Activated CD4-positive, alpha-beta T cell treated with anti-CD3 and anti-CD28 coated beads, Interleukin-2, Interleukin-6, amounts not matched to agents 100 ng/mL and 50 ng/mL, durations not matched to agents 16 hours and 8 hours (primary cell): Measurements from ENCODE around the gene EEF1AKMT3.

ENCODE experiments used
- DNase-seq: peaks from one replicate; pipeline ENCODE4 v3.0.0-alpha.2; 2020

The EEF1AKMT3 gene

DNA sequence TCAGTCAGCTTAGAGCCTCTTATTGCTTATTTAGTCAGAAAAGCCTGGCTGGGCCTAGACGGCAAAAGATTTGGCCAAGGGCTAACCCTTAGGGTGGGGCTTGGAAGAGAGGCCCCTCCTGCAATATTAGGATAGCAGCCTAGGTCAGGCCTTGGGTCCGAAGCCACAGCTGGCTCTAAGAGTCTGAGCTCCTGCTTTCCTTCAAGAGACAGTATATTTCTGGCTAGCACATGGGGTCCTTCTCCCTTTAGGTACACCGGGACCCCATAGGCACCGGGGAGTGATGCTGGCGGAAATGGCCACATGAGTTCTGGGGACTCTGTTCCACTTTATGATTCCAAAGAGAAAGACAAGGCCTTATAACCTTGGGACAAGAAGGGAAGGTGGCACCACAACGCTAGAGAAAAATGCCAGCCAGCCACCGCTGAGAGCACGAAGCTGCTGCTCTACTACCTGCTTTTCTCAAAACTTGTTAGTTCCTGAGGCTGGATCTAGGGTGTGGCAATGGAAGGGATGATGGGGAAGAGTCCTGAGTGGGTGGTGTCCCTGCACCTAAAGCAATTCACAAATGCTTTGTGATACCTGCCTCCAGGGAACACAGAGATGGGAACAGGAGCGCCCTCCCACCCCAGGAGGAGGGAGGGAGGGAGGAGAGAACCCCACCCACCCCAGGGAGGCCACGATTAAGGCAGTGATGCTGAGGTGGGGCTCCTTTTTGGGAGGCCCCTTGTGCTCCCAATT, 49.2 kb downstream of the EEF1AKMT3 start:
- DNase-seq = no peak

GRCh38 chr12:57822392-57823130, 50.1 kb downstream of the EEF1AKMT3 start:
- no peak for DNase-seq

GRCh38 chr12:57823131-57823907, 50.9 kb downstream of the EEF1AKMT3 start:
- no peak for DNase-seq

GRCh38 chr12:57823908-57824640, 51.7 kb downstream of the EEF1AKMT3 start:
- DNase-seq = no peak

DNA sequence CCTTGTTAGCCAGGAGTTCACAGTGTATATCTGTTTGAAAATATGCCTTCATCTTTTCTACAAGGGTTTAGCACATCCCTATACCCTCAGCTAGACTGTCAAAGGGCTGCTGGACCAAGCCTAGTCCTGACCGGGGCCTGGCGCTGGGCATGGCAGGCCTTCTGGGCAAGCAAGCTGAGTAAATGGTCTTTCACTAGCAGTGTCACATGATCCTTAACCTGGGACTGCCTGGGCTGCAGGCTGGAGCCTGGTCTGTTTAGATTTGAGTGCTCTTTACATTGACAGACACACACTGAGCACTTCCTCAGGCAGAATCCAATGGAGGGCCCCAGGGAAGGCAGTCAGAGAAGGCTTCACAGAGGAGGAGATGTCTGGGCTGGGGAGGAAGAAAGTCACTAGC, 53.0 kb downstream of the EEF1AKMT3 start:
- no peak for DNase-seq

DNA sequence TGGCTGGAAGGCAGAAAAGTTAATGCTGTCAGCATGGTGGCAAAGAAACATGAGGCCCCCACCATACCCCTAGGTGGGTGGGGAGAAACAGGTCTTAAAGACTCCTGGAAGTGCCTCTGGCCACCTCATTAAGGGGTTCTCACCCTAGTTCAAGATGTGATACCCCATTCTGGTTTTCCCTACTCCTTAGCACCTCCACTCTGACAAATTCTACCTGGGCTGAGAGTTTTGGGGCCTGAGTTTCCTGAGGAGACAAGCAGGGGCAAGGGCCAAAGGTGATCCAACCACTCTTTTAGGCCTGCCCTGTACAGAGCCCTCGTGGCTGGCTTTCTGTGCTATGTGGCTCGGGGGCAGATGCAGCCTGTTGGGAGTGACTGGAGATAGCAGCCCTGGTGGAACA, 54.0 kb downstream of the EEF1AKMT3 start:
- DNase-seq = no peak

DNA sequence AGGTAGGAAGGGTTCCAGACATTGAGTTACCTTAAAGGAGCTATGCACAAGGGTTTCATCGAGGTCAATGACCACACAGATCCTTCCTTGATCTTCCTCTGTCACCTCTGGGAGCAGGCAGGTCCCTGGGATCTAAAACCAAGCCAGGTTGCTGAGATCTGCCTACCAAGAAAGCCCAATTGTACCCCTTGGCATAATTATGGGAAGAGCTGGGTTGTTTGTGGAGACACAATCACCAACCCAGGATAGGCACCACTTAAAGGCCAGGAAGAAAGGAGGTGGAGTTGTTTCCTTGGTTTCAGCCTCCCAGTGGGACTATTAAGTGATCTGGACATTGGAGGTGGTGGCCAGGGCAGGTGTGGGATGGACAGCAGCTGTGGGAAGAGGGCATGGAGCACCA, 54.6 kb downstream of the EEF1AKMT3 start:
- no peak for DNase-seq

- no peak for DNase-seq
Observed at GRCh38 chr12:57829025-57829777, 56.8 kb downstream of the EEF1AKMT3 start.

- no peak for DNase-seq
Observed at GRCh38 chr12:57830393-57830792, 58.0 kb downstream of the EEF1AKMT3 start.
